ENCODE measurements around the gene CHST8.

The CHST8 gene

DNA sequence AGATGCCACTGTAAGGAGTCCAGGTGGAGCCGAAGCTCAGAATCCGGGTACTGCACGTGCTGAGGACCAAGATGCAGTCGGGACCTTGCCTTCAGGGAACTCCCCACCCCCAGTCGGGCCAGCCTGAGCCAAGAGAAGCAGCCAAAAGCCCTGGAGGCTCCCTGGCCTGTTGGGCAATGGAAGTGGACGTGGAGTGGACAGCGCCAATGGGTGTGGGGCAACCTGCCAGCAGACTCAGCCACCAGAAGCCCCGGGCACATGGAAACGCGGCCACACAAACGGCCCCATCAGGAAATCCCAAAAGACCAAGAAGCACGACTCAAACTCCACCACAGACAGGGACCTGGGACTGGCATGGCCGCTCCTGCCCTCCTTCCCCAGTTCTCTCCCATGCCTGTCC is 144.9 kb downstream of the CHST8 start:
- DNase-seq (ENCODE audit: extremely low read depth, insufficient read length): no peak
- Histone ChIP-seq H3K27me3 (replicated peaks; ENCODE audit: control insufficient read depth, insufficient read depth, low read length) (no peaks in the 10 kb centered on the region; the same call in 1 of the 2 replicates), H3K36me3 (ENCODE audit: control insufficient read depth, insufficient read depth, low read length) (no peaks in the 10 kb centered on the region), H3K4me3 (replicated peaks; ENCODE audit: low read depth, low read length) (no peak overlapping the region)
- TF ChIP-seq CTCF (IDR thresholded peaks at IDR 0.05; ENCODE audit: insufficient read depth, low read length, poor library complexity, severe bottlenecking): no peak

- no peaks in the 10 kb centered on the region for H3K36me3 ChIP-seq (ENCODE audit: control insufficient read depth, insufficient read depth, low read length)
- no peak for TF ChIP-seq CTCF (IDR thresholded peaks at IDR 0.05; ENCODE audit: insufficient read depth, low read length, poor library complexity, severe bottlenecking)
- no peaks in the 10 kb centered on the region; the same call in 1 of the 2 replicates for H3K27me3 ChIP-seq (replicated peaks; ENCODE audit: control insufficient read depth, insufficient read depth, low read length)
- no peak overlapping the region for H3K4me3 ChIP-seq (replicated peaks; ENCODE audit: low read depth, low read length)
- no peak for DNase-seq (ENCODE audit: extremely low read depth, insufficient read length)
Observed at GRCh38 chr19:33767898-33768413, 146.2 kb downstream of the CHST8 start.

DNA sequence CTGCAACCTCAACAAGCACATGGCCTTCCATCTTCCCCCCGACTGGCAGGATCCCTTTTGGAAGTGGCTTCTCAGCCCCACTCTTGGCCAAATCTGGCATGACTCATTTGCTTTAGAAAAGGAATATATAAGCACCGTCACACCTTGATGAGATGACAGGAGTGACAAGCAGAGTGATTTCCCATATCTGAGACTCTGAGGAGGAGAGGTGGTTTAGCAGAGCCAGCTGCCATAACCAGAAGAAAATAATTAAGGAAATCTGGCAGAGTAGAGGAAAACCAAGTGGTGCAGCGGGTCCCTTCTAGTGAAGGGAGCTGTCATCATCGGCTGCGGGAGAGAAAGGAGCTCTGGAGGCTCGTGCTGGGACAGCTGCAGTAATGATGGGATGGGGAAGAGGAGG is 147.5 kb downstream of the CHST8 start:
- H3K27me3 ChIP-seq (replicated peaks; ENCODE audit: control insufficient read depth, insufficient read depth, low read length): no peaks in the 10 kb centered on the region; the same call in 1 of the 2 replicates
- DNase-seq (ENCODE audit: extremely low read depth, insufficient read length): no peak
- no peak for TF ChIP-seq CTCF (IDR thresholded peaks at IDR 0.05; ENCODE audit: insufficient read depth, low read length, poor library complexity, severe bottlenecking)
- H3K4me3 ChIP-seq (replicated peaks; ENCODE audit: low read depth, low read length): no peak overlapping the region
- H3K36me3 ChIP-seq (ENCODE audit: control insufficient read depth, insufficient read depth, low read length): no peaks in the 10 kb centered on the region

- no peak overlapping the region for H3K4me3 ChIP-seq (replicated peaks; ENCODE audit: low read depth, low read length)
- H3K36me3 ChIP-seq (ENCODE audit: control insufficient read depth, insufficient read depth, low read length): no peaks in the 10 kb centered on the region
- DNase-seq (ENCODE audit: extremely low read depth, insufficient read length): no peak
- TF ChIP-seq CTCF (IDR thresholded peaks at IDR 0.05; ENCODE audit: insufficient read depth, low read length, poor library complexity, severe bottlenecking): no peak
- H3K27me3 ChIP-seq (replicated peaks; ENCODE audit: control insufficient read depth, insufficient read depth, low read length): no peaks in the 10 kb centered on the region; the same call in 1 of the 2 replicates
Observed at GRCh38 chr19:33770107-33770506, 148.4 kb downstream of the CHST8 start.

- no peaks in the 10 kb centered on the region; the same call in 1 of the 2 replicates for H3K27me3 ChIP-seq (replicated peaks; ENCODE audit: control insufficient read depth, insufficient read depth, low read length)
- H3K36me3 ChIP-seq (ENCODE audit: control insufficient read depth, insufficient read depth, low read length): no peaks in the 10 kb centered on the region
- H3K4me3 ChIP-seq (replicated peaks; ENCODE audit: low read depth, low read length): no peak overlapping the region
- TF ChIP-seq CTCF (IDR thresholded peaks at IDR 0.05; ENCODE audit: insufficient read depth, low read length, poor library complexity, severe bottlenecking): peak; percentile 79
- DNase-seq (ENCODE audit: extremely low read depth, insufficient read length): peak; percentile 38
Observed at GRCh38 chr19:33771384-33772101, 149.8 kb downstream of the CHST8 start.

Measured in GM06990 (cell line).